GM18520 (cell line): Measurements from ENCODE around the gene CTBP1.

Experiments used
- ATAC-seq: cut with Tn5 transposase; IDR thresholded peaks from one replicate; pipeline ENCODE4 v1.9.1; 2021; ENCODE audit not compliant: unreplicated experiment

CTBP1 gene

GRCh38 chr4:1164444-1164843 lies 84.5 kb downstream of the CTBP1 start:
- no peak for ATAC-seq

GRCh38 chr4:1164040-1164439 lies 84.9 kb downstream of the CTBP1 start:
- ATAC-seq, result no peak
